ENCODE data around the gene FAM20A. TPM values are rescaled to one million over a fixed set of nuclear protein-coding genes. Genes with fewer than 3 reads are reported as not detected.

Gene FAM20A
- total and polyA plus RNA-seq, 2 donors (not counting 1 experiment from before 2014, with no cell fraction given), result not detected

DNA sequence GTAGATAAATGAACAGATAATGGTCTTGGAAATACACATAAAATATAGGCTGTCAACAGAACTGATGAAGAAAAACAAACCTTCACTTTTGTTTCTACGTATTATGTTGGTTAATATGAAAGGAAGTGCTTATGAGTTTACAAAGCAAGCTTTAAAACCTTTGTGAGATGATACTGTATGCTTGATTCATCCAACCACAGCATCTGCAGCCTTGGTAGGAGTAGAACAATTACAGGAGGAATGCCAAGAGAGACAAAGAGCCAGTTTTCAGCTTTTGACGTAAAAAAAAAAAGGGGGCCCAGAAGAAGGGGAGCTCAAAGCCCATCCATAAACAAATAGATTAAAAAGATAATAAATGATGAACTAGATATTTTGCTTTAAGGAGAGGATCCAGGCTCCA is 13.3 kb downstream of the FAM20A start:
- Mint-ChIP-seq H3K9me3 (ENCODE audit: insufficient read depth) (no peaks in the 10 kb centered on the region), H3K27me3 (peaks cover 30% of the 10 kb centered on the region), H3K4me3 (no peak overlapping the region), H3K4me1 (no peaks in the 10 kb centered on the region), H3K27ac (no peak overlapping the region)
- ChIA-PET CTCF (no interaction called here), POLR2A (no interaction called here)
- no peak for TF ChIP-seq EZH2 (IDR thresholded peaks at IDR 0.05; ENCODE audit: borderline replicate concordance, insufficient read depth, low read depth, low read length, poor library complexity, severe bottlenecking)
- TF ChIP-seq CTCF (IDR thresholded peaks at IDR 0.05), result no peak
- DNase-seq (no peak), ATAC-seq (ENCODE audit: low read depth) (no peak)
- intact Hi-C loops (cut with micrococcal nuclease), result no loop called here
- no peak overlapping the region for H3K4me3 ChIP-seq (ENCODE audit: control extremely low read depth in 1 of 5, extremely low read depth in 1 of 5, insufficient read depth in 1 of 5, low read depth in 2 of 5, low read length in 4 of 5)
- no CpG with 5 or more reads among the region's 2 CpGs for WGBS (ENCODE audit: insufficient coverage)
- no peak overlapping the region for H3K27ac ChIP-seq (ENCODE audit: low read length in 2 of 2)
- H2AFZ ChIP-seq (ENCODE audit: insufficient read depth, low read depth, low read length, poor library complexity, severe bottlenecking), result no peak overlapping the region
- no peak overlapping the region for H3K9ac ChIP-seq (ENCODE audit: low read length)
- H4K20me1 ChIP-seq (ENCODE audit: control insufficient read depth, insufficient read depth, low read length, poor library complexity, severe bottlenecking), result no peaks in the 10 kb centered on the region
- no peak overlapping the region for H3K4me2 ChIP-seq (replicated peaks; ENCODE audit: low read depth, low read length, poor library complexity, severe bottlenecking)
- H3K36me3 ChIP-seq (replicated peaks in 1 of 2; ENCODE audit: control extremely low read depth in 1 of 2, control insufficient read depth in 1 of 2, extremely low read depth in 1 of 2, insufficient read depth in 2 of 2, low read length in 1 of 2), result no peaks in the 10 kb centered on the region
- H3K79me2 ChIP-seq (ENCODE audit: control insufficient read depth, insufficient read depth, low read length), result no peaks in the 10 kb centered on the region
- H3K9me3 ChIP-seq (ENCODE audit: control extremely low read depth in 1 of 3, control insufficient read depth in 2 of 3, insufficient read depth in 1 of 3, low read length in 2 of 3), result peaks cover 0 to 4% (median 0%) of the 10 kb centered on the region in 3 donors
- no peaks in the 10 kb centered on the region for H3K4me1 ChIP-seq (ENCODE audit: control insufficient read depth in 2 of 2, insufficient read depth in 2 of 2, low read length in 2 of 2)
- peaks cover 0 to 4% (median 0%) of the 10 kb centered on the region in 4 experiments for H3K27me3 ChIP-seq (replicated peaks in 1 of 4; ENCODE audit: control extremely low read depth in 1 of 4, control insufficient read depth in 3 of 4, insufficient read depth in 4 of 4, low read length in 3 of 4)

GRCh38 chr17:68587026-68587425 is 14.1 kb downstream of the FAM20A start:
- Histone ChIP-seq H3K4me3 (ENCODE audit: control extremely low read depth in 1 of 5, extremely low read depth in 1 of 5, insufficient read depth in 1 of 5, low read depth in 2 of 5, low read length in 4 of 5) (no peak overlapping the region), H3K4me1 (ENCODE audit: control insufficient read depth in 2 of 2, insufficient read depth in 2 of 2, low read length in 2 of 2) (no peaks in the 10 kb centered on the region), H4K20me1 (ENCODE audit: control insufficient read depth, insufficient read depth, low read length, poor library complexity, severe bottlenecking) (no peaks in the 10 kb centered on the region), H3K27ac (ENCODE audit: low read length in 2 of 2) (no peak overlapping the region), H2AFZ (ENCODE audit: insufficient read depth, low read depth, low read length, poor library complexity, severe bottlenecking) (no peak overlapping the region), H3K4me2 (replicated peaks; ENCODE audit: low read depth, low read length, poor library complexity, severe bottlenecking) (no peak overlapping the region), H3K27me3 (replicated peaks in 1 of 4; ENCODE audit: control extremely low read depth in 1 of 4, control insufficient read depth in 3 of 4, insufficient read depth in 4 of 4, low read length in 3 of 4) (peaks cover 0 to 3% (median 0%) of the 10 kb centered on the region in 4 experiments), H3K9ac (ENCODE audit: low read length) (no peak overlapping the region), H3K79me2 (ENCODE audit: control insufficient read depth, insufficient read depth, low read length) (no peaks in the 10 kb centered on the region), H3K9me3 (ENCODE audit: control extremely low read depth in 1 of 3, control insufficient read depth in 2 of 3, insufficient read depth in 1 of 3, low read length in 2 of 3) (peaks cover 0 to 4% (median 0%) of the 10 kb centered on the region in 3 donors), H3K36me3 (replicated peaks in 1 of 2; ENCODE audit: control extremely low read depth in 1 of 2, control insufficient read depth in 1 of 2, extremely low read depth in 1 of 2, insufficient read depth in 2 of 2, low read length in 1 of 2) (no peaks in the 10 kb centered on the region)
- intact Hi-C loops (cut with micrococcal nuclease), result no loop called here
- no peak for TF ChIP-seq CTCF (IDR thresholded peaks at IDR 0.05)
- no peak for TF ChIP-seq EZH2 (IDR thresholded peaks at IDR 0.05; ENCODE audit: borderline replicate concordance, insufficient read depth, low read depth, low read length, poor library complexity, severe bottlenecking)
- POLR2A ChIA-PET, result no interaction called here
- Mint-ChIP-seq H3K4me3 (no peak overlapping the region), H3K27me3 (peaks cover 28% of the 10 kb centered on the region), H3K9me3 (ENCODE audit: insufficient read depth) (no peaks in the 10 kb centered on the region), H3K4me1 (no peaks in the 10 kb centered on the region), H3K27ac (no peak overlapping the region)
- DNase-seq (no peak), ATAC-seq (ENCODE audit: low read depth) (no peak)
- WGBS (ENCODE audit: insufficient coverage), result 100% methylated on average over 2 of the region's 5 CpGs
- CTCF ChIA-PET, result no interaction called here

Measured in B cell (primary cell).